GM18517 (cell line): ENCODE measurements around the gene SLC6A18.

Experiments
- ATAC-seq: cut with Tn5 transposase; IDR thresholded peaks from one replicate; pipeline ENCODE4 v1.9.1; 2021; ENCODE audit warnings: mild to moderate bottlenecking, moderate library complexity; ENCODE audit not compliant: unreplicated experiment

The SLC6A18 gene

GRCh38 chr5:1230551-1230950, 5.4 kb downstream of the SLC6A18 start:
- ATAC-seq = no peak

GRCh38 chr5:1231354-1231905, 6.2 kb downstream of the SLC6A18 start:
- no peak for ATAC-seq

GRCh38 chr5:1232780-1233179, 7.6 kb downstream of the SLC6A18 start:
- ATAC-seq = no peak

- no peak for ATAC-seq
Measured at GRCh38 chr5:1235379-1235778, 10.2 kb downstream of the SLC6A18 start.

- no peak for ATAC-seq
Measured at GRCh38 chr5:1235838-1236237, 10.7 kb downstream of the SLC6A18 start.

- ATAC-seq = no peak
Measured at GRCh38 chr5:1239505-1240251, 14.5 kb downstream of the SLC6A18 start.

- no peak for ATAC-seq
Measured at GRCh38 chr5:1240496-1241260, 15.5 kb downstream of the SLC6A18 start.

GRCh38 chr5:1241509-1242080, 16.4 kb downstream of the SLC6A18 start:
- ATAC-seq = no peak

- no peak for ATAC-seq
Measured at GRCh38 chr5:1242733-1243486, 17.7 kb downstream of the SLC6A18 start.

- ATAC-seq = no peak
Measured at GRCh38 chr5:1243487-1244130, 18.4 kb downstream of the SLC6A18 start.

GRCh38 chr5:1244255-1244654, 19.1 kb downstream of the SLC6A18 start:
- ATAC-seq = no peak

- no peak for ATAC-seq
Measured at GRCh38 chr5:1244976-1245375, 19.8 kb downstream of the SLC6A18 start.

- ATAC-seq = no peak
Measured at GRCh38 chr5:1245905-1246576, 20.9 kb downstream of the SLC6A18 start.

GRCh38 chr5:1246711-1247431, 21.7 kb downstream of the SLC6A18 start:
- ATAC-seq = no peak

- ATAC-seq = no peak
Measured at GRCh38 chr5:1247811-1248210, 22.6 kb downstream of the SLC6A18 start.

GRCh38 chr5:1249366-1250280, 24.4 kb downstream of the SLC6A18 start:
- no peak for ATAC-seq

GRCh38 chr5:1251678-1252580, 26.7 kb downstream of the SLC6A18 start:
- ATAC-seq = no peak
